Ishikawa (cell line): ENCODE measurements around the gene ZNF365.

ENCODE experiments used
- CEBPB ChIP-seq: IDR thresholded peaks from 2 replicates; pipeline ENCODE4 v1.6.1; 2012
- CREB1 ChIP-seq: IDR thresholded peaks from 2 replicates; pipeline ENCODE4 v1.6.1; 2012; ENCODE audit warnings: low read depth
- EP300 ChIP-seq: IDR thresholded peaks from 2 replicates; pipeline ENCODE4 v1.6.1; 2012; ENCODE audit warnings: borderline replicate concordance
- FOXM1 ChIP-seq: IDR thresholded peaks from 2 replicates; pipeline ENCODE4 v1.6.1; 2012; ENCODE audit warnings: low read depth, borderline replicate concordance
- MAX ChIP-seq: IDR thresholded peaks from 2 replicates; pipeline ENCODE4 v1.6.1; 2012
- NFIC ChIP-seq: IDR thresholded peaks from 2 replicates; pipeline ENCODE4 v1.6.1; 2012
- RAD21 ChIP-seq: IDR thresholded peaks from 2 replicates; pipeline ENCODE4 v1.6.1; 2012; ENCODE audit warnings: low read depth
- REST ChIP-seq: IDR thresholded peaks from 2 replicates; pipeline ENCODE4 v1.6.1; 2012; ENCODE audit warnings: low read depth, mild to moderate bottlenecking
- TAF1 ChIP-seq: IDR thresholded peaks from 2 replicates; pipeline ENCODE4 v1.6.1; 2012; ENCODE audit warnings: low read depth, mild to moderate bottlenecking
- TCF12 ChIP-seq: IDR thresholded peaks from 2 replicates; pipeline ENCODE4 v1.6.1; 2012; ENCODE audit warnings: low read depth
- TEAD4 ChIP-seq: IDR thresholded peaks from 2 replicates; pipeline ENCODE4 v1.6.1; 2012
- YY1 ChIP-seq: IDR thresholded peaks from 2 replicates; pipeline ENCODE4 v1.6.1; 2012; ENCODE audit warnings: low read depth

- TF ChIP-seq RAD21, result no peak
- no peak for TF ChIP-seq FOXM1
- TF ChIP-seq EP300, result no peak
- TF ChIP-seq CREB1, result no peak
- TF ChIP-seq YY1, result no peak
- TF ChIP-seq MAX, result no peak
- TF ChIP-seq TAF1, result no peak
- TF ChIP-seq CEBPB, result no peak
- no peak for TF ChIP-seq TCF12
- no peak for TF ChIP-seq TEAD4
- TF ChIP-seq NFIC, result no peak
- TF ChIP-seq REST, result no peak
These were observed 77.4 kb downstream of the ZNF365 start for GRCh38 chr10:62451611-62451975.
